ENCODE results near the gene CLCNKA. TPM values are rescaled to one million over a fixed set of nuclear protein-coding genes. Genes with fewer than 3 reads are reported as not detected.
A peak's percentile ranks its signal among the peaks of the same experiment; 100 is the strongest.
"Not testable (repeated sequence)": the region's sequence is repeated elsewhere in the genome, so short reads cannot be mapped to it uniquely, and the experiment has no call there.

Gene CLCNKA
- total RNA-seq, 1 donor from 2014 or later = 1.2 TPM

- intact Hi-C loops (cut with DNase I) = loop anchor here (5.0 kb wide), 2 partner anchors 133 to 168 kb away; no protein-coding TSS in a partner anchor
- no peak for DNase-seq (ENCODE audit: low spot score)
Observed at GRCh38 chr1:16014509-16015482, 7.0 kb upstream of the CLCNKA start.

- intact Hi-C loops (cut with DNase I) = loop anchor here (5.0 kb wide), 1 partner anchor 132 kb away; no protein-coding TSS in a partner anchor
- no peak for DNase-seq (ENCODE audit: low spot score)
Observed at GRCh38 chr1:16015491-16015890, 6.3 kb upstream of the CLCNKA start.

- no peak for DNase-seq (ENCODE audit: low spot score)
- intact Hi-C loops (cut with DNase I) = loop anchor here (5.0 kb wide), 1 partner anchor 131 kb away; no protein-coding TSS in a partner anchor
Observed at GRCh38 chr1:16015960-16016901, 5.6 kb upstream of the CLCNKA start.

- DNase-seq (ENCODE audit: low spot score) = no peak
- intact Hi-C loops (cut with DNase I) = loop anchor here (5.0 kb wide), 1 partner anchor 130 kb away; no protein-coding TSS in a partner anchor
Observed at GRCh38 chr1:16017076-16017460, 4.8 kb upstream of the CLCNKA start.

- intact Hi-C loops (cut with DNase I) = loop anchor here (5.0 kb wide), 1 partner anchor 130 kb away; no protein-coding TSS in a partner anchor
- peak; percentile 95 for DNase-seq (ENCODE audit: low spot score)
Observed at GRCh38 chr1:16017461-16018303, 4.2 kb upstream of the CLCNKA start, which contains the start of gene HSPB7. Gene HSPB7 (minus strand): TSS chr1:16018043. CDS start chr1:16017963, 80 bp downstream.

- intact Hi-C loops (cut with DNase I) = loop anchor here (5.0 kb wide), 1 partner anchor 129 kb away; no protein-coding TSS in a partner anchor
- no peak for DNase-seq (ENCODE audit: low spot score)
Observed at GRCh38 chr1:16018308-16018707, 3.5 kb upstream of the CLCNKA start.

GRCh38 chr1:16018749-16019643 is 2.8 kb upstream of the CLCNKA start:
- intact Hi-C loops (cut with DNase I) = loop anchor here (5.0 kb wide), 1 partner anchor 128 kb away; no protein-coding TSS in a partner anchor

GRCh38 chr1:16019644-16020277 is 2.1 kb upstream of the CLCNKA start:
- peak; percentile 89 for DNase-seq (ENCODE audit: low spot score)
- intact Hi-C loops (cut with DNase I) = loop anchor here (5.0 kb wide), 1 partner anchor 128 kb away; no protein-coding TSS in a partner anchor

More at GRCh38 chr1:16018749-16019643, 2.8 kb upstream of the CLCNKA start:
- DNase-seq (ENCODE audit: low spot score) = no peak

- DNase-seq (ENCODE audit: low spot score) = no peak
- intact Hi-C loops (cut with DNase I) = no loop called here
Observed at GRCh38 chr1:16020325-16020724, 1.5 kb upstream of the CLCNKA start.

GRCh38 chr1:16020878-16021277 is 958 bp upstream of the CLCNKA start:
- intact Hi-C loops (cut with DNase I) = not testable (repeated sequence)

GRCh38 chr1:16022393-16022792 is 557 bp downstream of the CLCNKA start:
- intact Hi-C loops (cut with DNase I) = no loop called here
- DNase-seq (ENCODE audit: low spot score) = no peak

More at GRCh38 chr1:16020878-16021277, 958 bp upstream of the CLCNKA start:
- not testable (repeated sequence) for DNase-seq (ENCODE audit: low spot score)

GRCh38 chr1:16023050-16023653 is 1.3 kb downstream of the CLCNKA start:
- no peak for DNase-seq (ENCODE audit: low spot score)
- intact Hi-C loops (cut with DNase I) = no loop called here

- DNase-seq (ENCODE audit: low spot score); intact Hi-C loops (cut with DNase I): not testable (repeated sequence)
Observed at GRCh38 chr1:16026302-16026701, 4.5 kb downstream of the CLCNKA start.

GRCh38 chr1:16026723-16027484 is 5.1 kb downstream of the CLCNKA start:
- no peak for DNase-seq (ENCODE audit: low spot score)
- intact Hi-C loops (cut with DNase I) = no loop called here

GRCh38 chr1:16028237-16029002 is 6.6 kb downstream of the CLCNKA start:
- no peak for DNase-seq (ENCODE audit: low spot score)
- intact Hi-C loops (cut with DNase I) = no loop called here

All from cardiac septum (tissue), 1 donor.